ENCODE results near the gene EFTUD2. TPM values are rescaled to one million over a fixed set of nuclear protein-coding genes. Genes with fewer than 3 reads are reported as not detected.

Gene EFTUD2
- total and polyA plus RNA-seq, 9 of the 15 experiments (the other 6 are each of a cell fraction or from before 2014, with no cell fraction given), result 65.8 to 362 (median 218) TPM

DNA sequence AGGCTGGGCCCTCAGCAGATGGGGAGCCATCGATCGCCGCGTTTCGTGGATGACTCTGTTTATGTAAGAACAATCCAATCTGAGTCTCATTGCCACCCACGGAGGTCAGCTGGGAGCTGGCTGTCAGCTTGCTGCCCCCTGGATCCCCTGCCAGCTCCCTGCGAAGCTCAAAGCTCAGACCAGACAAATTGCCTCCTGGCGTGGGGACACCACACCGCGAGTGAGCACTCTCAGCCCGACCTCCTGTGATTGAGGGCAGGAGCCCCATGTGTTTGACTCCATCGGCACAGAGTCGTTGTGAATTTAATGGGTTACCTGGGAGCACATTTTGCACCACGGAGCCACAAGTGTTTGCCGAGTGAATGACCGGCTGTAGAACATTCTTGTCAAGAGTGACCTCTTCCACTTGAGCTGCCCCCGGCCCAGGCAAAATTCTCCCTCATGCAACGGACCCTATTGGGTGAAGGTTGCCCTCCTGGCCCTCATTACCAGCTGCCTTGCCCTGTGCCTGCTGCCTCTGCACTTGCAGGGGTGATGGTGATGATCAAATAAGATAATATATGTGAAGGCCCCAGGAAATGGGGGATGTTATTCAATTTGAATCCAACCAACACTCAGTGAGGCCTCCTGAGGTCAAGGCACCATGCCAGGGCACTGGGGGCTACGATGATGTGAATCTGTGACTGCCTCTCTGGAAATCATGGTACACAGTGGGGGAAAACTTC lies 23.7 kb upstream of the EFTUD2 start:
- CTCF ChIA-PET (ENCODE audit: low intra/inter-chr PET ratio), result no interaction called here

DNA sequence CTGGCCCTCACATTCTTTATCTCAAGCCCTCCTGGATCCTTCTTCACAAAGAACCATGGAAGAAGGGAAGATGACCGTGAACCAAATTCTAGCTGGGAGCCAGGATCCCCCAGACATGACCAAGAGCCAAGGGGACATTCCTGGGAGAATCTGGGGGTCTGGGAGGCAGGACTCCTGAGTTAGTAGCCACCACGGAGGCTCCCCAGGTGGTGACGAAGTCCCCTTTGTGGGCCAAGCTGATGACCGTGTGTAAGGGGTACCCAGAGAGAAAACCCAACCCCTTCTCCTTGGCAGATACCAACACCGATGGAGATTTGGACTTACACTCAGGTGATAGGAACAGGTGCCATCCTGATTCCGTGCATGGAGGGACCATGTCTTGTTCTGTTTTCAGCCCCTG lies 22.9 kb upstream of the EFTUD2 start:
- ChIA-PET POLR2A (interaction anchor here (1.1 to 1.2 kb wide), 3 partner anchors 11 to 182 kb away, joined by 3 to 4 read pairs (median 4); no protein-coding TSS in a partner anchor), CTCF (ENCODE audit: low intra/inter-chr PET ratio) (no interaction called here)
- no peaks in the 10 kb centered on the region for H3K9me1 ChIP-seq (ENCODE audit: control insufficient read depth, insufficient read depth, low read length)
- in situ Hi-C loops (cut with MboI) (loop anchor here (5.0 kb wide), 1 partner anchor 185 kb away; no protein-coding TSS in a partner anchor), intact Hi-C loops (cut with micrococcal nuclease) (no loop called here)
- DNase-seq (ENCODE audit: extremely low read depth in 1 of 4, low spot score in 3 of 4) (no peak), ATAC-seq (no peak), FAIRE-seq (no peak)
- peaks cover 2 to 8% of the 10 kb centered on the region in 2 experiments; a peak in 1 of 5 replicates for H3K27me3 ChIP-seq (ENCODE audit: control insufficient read depth in 2 of 2, insufficient read depth in 2 of 2, low read length in 2 of 2)
- H4K20me1 ChIP-seq (replicated peaks; ENCODE audit: control insufficient read depth, insufficient read depth, low read length), result 0 out of 2 replicates have a peak, but pooled peaks cover 10% of the 10 kb centered on the region
- H3K4me1 ChIP-seq (replicated peaks in 1 of 2; ENCODE audit: control insufficient read depth in 2 of 2, insufficient read depth in 2 of 2, low read length in 2 of 2), result peaks cover 0 to 2% of the 10 kb centered on the region in 2 experiments; a peak in 3 of 5 replicates
- WGBS (ENCODE audit: insufficient coverage, low coverage, missing lambda C conversion rate), result 20% methylated on average over 6 of the region's 6 CpGs
- no peak overlapping the region for H3K4me3 ChIP-seq
- no peak overlapping the region for H3K9ac ChIP-seq (ENCODE audit: insufficient read depth in 1 of 2, low read depth in 2 of 2, low read length in 2 of 2)
- BruUV-seq (replicated peaks), result no TSS peak
- H3K27ac ChIP-seq (ENCODE audit: extremely low read depth, low read depth, low read length), result no peak overlapping the region
- no peaks in the 10 kb centered on the region for H3K9me3 ChIP-seq (replicated peaks; ENCODE audit: control insufficient read depth, insufficient read depth, low read depth, low read length)
- peaks cover 15% of the 10 kb centered on the region; the same call in 2 of the 3 replicates for H3K36me3 ChIP-seq (ENCODE audit: control insufficient read depth, insufficient read depth, low read length)
- no peaks in the 10 kb centered on the region for H3K79me2 ChIP-seq (ENCODE audit: control insufficient read depth, insufficient read depth, low read length)
- H3K4me2 ChIP-seq (ENCODE audit: insufficient read depth, low read length), result no peak overlapping the region
- H2AFZ ChIP-seq (ENCODE audit: low read depth, low read length), result no peak overlapping the region
- TF ChIP-seq MYC (IDR thresholded peaks at IDR 0.05; ENCODE audit: low read depth, low read length), result no peak
- no peak for TF ChIP-seq MYC (CRISPR knock-in tag; IDR thresholded peaks at IDR 0.05; ENCODE audit: borderline replicate concordance, low read depth)
- TF ChIP-seq, protein P1, sequence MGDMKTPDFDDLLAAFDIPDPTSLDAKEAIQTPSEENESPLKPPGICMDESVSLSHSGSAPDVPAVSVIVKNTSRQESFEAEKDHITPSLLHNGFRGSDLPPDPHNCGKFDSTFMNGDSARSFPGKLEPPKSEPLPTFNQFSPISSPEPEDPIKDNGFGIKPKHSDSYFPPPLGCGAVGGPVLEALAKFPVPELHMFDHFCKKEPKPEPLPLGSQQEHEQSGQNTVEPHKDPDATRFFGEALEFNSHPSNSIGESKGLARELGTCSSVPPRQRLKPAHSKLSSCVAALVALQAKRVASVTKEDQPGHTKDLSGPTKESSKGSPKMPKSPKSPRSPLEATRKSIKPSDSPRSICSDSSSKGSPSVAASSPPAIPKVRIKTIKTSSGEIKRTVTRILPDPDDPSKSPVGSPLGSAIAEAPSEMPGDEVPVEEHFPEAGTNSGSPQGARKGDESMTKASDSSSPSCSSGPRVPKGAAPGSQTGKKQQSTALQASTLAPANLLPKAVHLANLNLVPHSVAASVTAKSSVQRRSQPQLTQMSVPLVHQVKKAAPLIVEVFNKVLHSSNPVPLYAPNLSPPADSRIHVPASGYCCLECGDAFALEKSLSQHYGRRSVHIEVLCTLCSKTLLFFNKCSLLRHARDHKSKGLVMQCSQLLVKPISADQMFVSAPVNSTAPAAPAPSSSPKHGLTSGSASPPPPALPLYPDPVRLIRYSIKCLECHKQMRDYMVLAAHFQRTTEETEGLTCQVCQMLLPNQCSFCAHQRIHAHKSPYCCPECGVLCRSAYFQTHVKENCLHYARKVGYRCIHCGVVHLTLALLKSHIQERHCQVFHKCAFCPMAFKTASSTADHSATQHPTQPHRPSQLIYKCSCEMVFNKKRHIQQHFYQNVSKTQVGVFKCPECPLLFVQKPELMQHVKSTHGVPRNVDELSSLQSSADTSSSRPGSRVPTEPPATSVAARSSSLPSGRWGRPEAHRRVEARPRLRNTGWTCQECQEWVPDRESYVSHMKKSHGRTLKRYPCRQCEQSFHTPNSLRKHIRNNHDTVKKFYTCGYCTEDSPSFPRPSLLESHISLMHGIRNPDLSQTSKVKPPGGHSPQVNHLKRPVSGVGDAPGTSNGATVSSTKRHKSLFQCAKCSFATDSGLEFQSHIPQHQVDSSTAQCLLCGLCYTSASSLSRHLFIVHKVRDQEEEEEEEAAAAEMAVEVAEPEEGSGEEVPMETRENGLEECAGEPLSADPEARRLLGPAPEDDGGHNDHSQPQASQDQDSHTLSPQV (IDR thresholded peaks at IDR 0.05), result no peak
- no peak for TF ChIP-seq ZNF165 (CRISPR knock-in tag; IDR thresholded peaks at IDR 0.05; ENCODE audit: borderline replicate concordance)
- TF ChIP-seq C11orf30 (IDR thresholded peaks at IDR 0.05; ENCODE audit: low read depth), result no peak
- TF ChIP-seq TARDBP (IDR thresholded peaks at IDR 0.05), result no peak
- no peak for TF ChIP-seq NR2C1 (IDR thresholded peaks at IDR 0.05)
- no peak for TF ChIP-seq NR2C1 (tag; IDR thresholded peaks at IDR 0.05)
- TF ChIP-seq ADNP (tag; IDR thresholded peaks at IDR 0.05), result no peak
- TF ChIP-seq ZEB2 (IDR thresholded peaks at IDR 0.05), result no peak
- no peak for TF ChIP-seq PHF21A (IDR thresholded peaks at IDR 0.05; ENCODE audit: borderline replicate concordance, low read depth)

More for the DNA sequence above, 23.7 kb upstream of the EFTUD2 start:
- no peak for FAIRE-seq
- Histone ChIP-seq H3K9me3 (replicated peaks; ENCODE audit: control insufficient read depth, insufficient read depth, low read depth, low read length) (no peaks in the 10 kb centered on the region), H3K27ac (ENCODE audit: extremely low read depth, low read depth, low read length) (no peak overlapping the region), H3K9me1 (ENCODE audit: control insufficient read depth, insufficient read depth, low read length) (no peaks in the 10 kb centered on the region), H3K4me3 (no peak overlapping the region), H3K9ac (ENCODE audit: insufficient read depth in 1 of 2, low read depth in 2 of 2, low read length in 2 of 2) (no peak overlapping the region), H3K27me3 (ENCODE audit: control insufficient read depth in 2 of 2, insufficient read depth in 2 of 2, low read length in 2 of 2) (peaks cover 2 to 8% of the 10 kb centered on the region in 2 experiments; a peak in 1 of 5 replicates), H4K20me1 (replicated peaks; ENCODE audit: control insufficient read depth, insufficient read depth, low read length) (peaks cover 10% of the 10 kb centered on the region; the same call in 1 of the 2 replicates), H3K4me2 (ENCODE audit: insufficient read depth, low read length) (no peak overlapping the region), H3K36me3 (ENCODE audit: control insufficient read depth, insufficient read depth, low read length) (peaks cover 23% of the 10 kb centered on the region; the same call in 2 of the 3 replicates), H2AFZ (ENCODE audit: low read depth, low read length) (no peak overlapping the region), H3K79me2 (ENCODE audit: control insufficient read depth, insufficient read depth, low read length) (no peaks in the 10 kb centered on the region), H3K4me1 (replicated peaks in 1 of 2; ENCODE audit: control insufficient read depth in 2 of 2, insufficient read depth in 2 of 2, low read length in 2 of 2) (peaks cover 0 to 2% of the 10 kb centered on the region in 2 experiments; a peak in 3 of 5 replicates)
- 46% methylated on average over 19 of the region's 19 CpGs for WGBS (ENCODE audit: insufficient coverage, low coverage, missing lambda C conversion rate)
- POLR2A ChIA-PET, result interaction anchor here (0.6 to 1.1 kb wide), 3 partner anchors 91 to 181 kb away, joined by 3 to 4 read pairs (median 4); no protein-coding TSS in a partner anchor
- ATAC-seq, result no peak
- no TSS peak for BruUV-seq (replicated peaks)
- DNase-seq (ENCODE audit: extremely low read depth in 1 of 4, low spot score in 3 of 4), result no peak
- in situ Hi-C loops (cut with MboI) (loop anchor here (5.0 kb wide), 1 partner anchor 184 kb away; no protein-coding TSS in a partner anchor), intact Hi-C loops (cut with micrococcal nuclease) (no loop called here)
- TF ChIP-seq KLF6 (CRISPR knock-in tag; IDR thresholded peaks at IDR 0.05; ENCODE audit: borderline replicate concordance), result no peak
- TF ChIP-seq RBM22 (IDR thresholded peaks at IDR 0.05; ENCODE audit: low read depth, low read length, poor library complexity, severe bottlenecking), result peak; percentile 28
- TF ChIP-seq POLR2G (IDR thresholded peaks at IDR 0.05; ENCODE audit: low read depth, low read length), result peak; percentile 72

Data from K562 (cell line).